Fibroblast of lung (primary cell): ENCODE data around the gene CCKAR. TPM values are rescaled to one million over a fixed set of nuclear protein-coding genes. Genes with fewer than 3 reads are reported as not detected.

Source experiments
- DNase-seq, 2 donors: peaks; one replicate each; pipeline versions ENCODE4 v3.0.0 to v3.0.0-alpha.2; 2010; ENCODE audit warnings: low read depth in 2 of 2
- H2AFZ ChIP-seq: 2 replicates; pipeline ENCODE4 v1.5.1; 2012; ENCODE audit warnings: low read length, control low read depth, inconsistent platforms
- H3K27ac ChIP-seq: 2 replicates; pipeline ENCODE4 v1.5.1; 2011; ENCODE audit warnings: low read length, control low read depth; ENCODE audit not compliant: insufficient read depth
- H3K27me3 ChIP-seq: 2 replicates; pipeline ENCODE4 v1.5.1; 2011; ENCODE audit warnings: mild to moderate bottlenecking, low read length; ENCODE audit not compliant: control insufficient read depth, insufficient read depth
- H3K36me3 ChIP-seq: 2 replicates; pipeline ENCODE4 v1.5.1; 2011; ENCODE audit warnings: low read length; ENCODE audit not compliant: control insufficient read depth, insufficient read depth
- H3K4me1 ChIP-seq: 2 replicates; pipeline ENCODE4 v1.5.1; 2011; ENCODE audit warnings: low read length; ENCODE audit not compliant: control insufficient read depth, insufficient read depth; ENCODE audit errors: extremely low read depth
- H3K4me2 ChIP-seq: 2 replicates; pipeline ENCODE4 v1.5.1; 2011; ENCODE audit warnings: low read length, control low read depth; ENCODE audit not compliant: insufficient read depth; ENCODE audit errors: extremely low read depth
- H3K4me3 ChIP-seq, 4 experiments: fragments of 200-600 bp in 1 of 4; sonication (generic) in 1 of 4; replicated peaks in 1 of 4; 2 replicates each; pipeline ENCODE4 v1.5.1; 2011 to 2016; ENCODE audit warnings: low read length in 4 of 4, low read depth in 3 of 4, mild to moderate bottlenecking in 3 of 4, control low read depth in 2 of 4, inconsistent platforms in 1 of 4, mixed read lengths in 1 of 4; ENCODE audit not compliant: insufficient read depth in 1 of 4; ENCODE audit errors: control extremely low read depth in 1 of 4
- H3K79me2 ChIP-seq: 2 replicates; pipeline ENCODE4 v1.5.1; 2012; ENCODE audit warnings: mild to moderate bottlenecking, low read length, inconsistent platforms; ENCODE audit not compliant: control insufficient read depth, insufficient read depth
- H3K9ac ChIP-seq: 2 replicates; pipeline ENCODE4 v1.5.1; 2011; ENCODE audit warnings: mild to moderate bottlenecking, low read length, control low read depth; ENCODE audit not compliant: insufficient read depth
- H3K9me3 ChIP-seq: 2 replicates; pipeline ENCODE4 v1.5.1; 2012; ENCODE audit warnings: low read depth, low read length; ENCODE audit not compliant: control insufficient read depth, insufficient read depth
- H4K20me1 ChIP-seq: 2 replicates; pipeline ENCODE4 v1.5.1; 2011; ENCODE audit warnings: low read length; ENCODE audit not compliant: control insufficient read depth, insufficient read depth; ENCODE audit errors: extremely low read depth
- EZH2 ChIP-seq: IDR thresholded peaks from 2 replicates; pipeline ENCODE4 v1.5.1; 2012; ENCODE audit warnings: low read length, control low read depth, mild to moderate bottlenecking; ENCODE audit errors: missing control alignments
- polyA plus RNA-seq, 2 donors: library from polyadenylated mRNA; depleted of rRNA in 1 of 2; stranded (reverse) in 1 of 2; unstranded in 1 of 2; fragments of >200 nt; gene quantifications; 2 replicates each; pipeline ENCODE4 v1.2.1, GENCODE V29; 2011 to 2012; ENCODE audit warnings: missing spikeins in 1 of 2
- total RNA-seq: library from RNA; depleted of rRNA; stranded (reverse); fragments of >200 nt; gene quantifications from 2 replicates; pipeline ENCODE4 v1.2.1, GENCODE V29; 2014
- TF ChIP-seq, protein P1 (sequence below), 2 donors: IDR thresholded peaks in 1 of 2; conservative IDR thresholded peaks in 1 of 2; 1 replicate in 1 of 2; 2 replicates in 1 of 2; pipeline ENCODE4 v1.5.1; 2011 to 2012; ENCODE audit warnings: low read length in 2 of 2, control low read depth in 1 of 2, inconsistent platforms in 1 of 2, low read depth in 1 of 2, mild to moderate bottlenecking in 1 of 2

CCKAR gene
- total and polyA plus RNA-seq, 2 donors (not counting 1 experiment from before 2014, with no cell fraction given) = 0.59 to 0.83 TPM

DNA sequence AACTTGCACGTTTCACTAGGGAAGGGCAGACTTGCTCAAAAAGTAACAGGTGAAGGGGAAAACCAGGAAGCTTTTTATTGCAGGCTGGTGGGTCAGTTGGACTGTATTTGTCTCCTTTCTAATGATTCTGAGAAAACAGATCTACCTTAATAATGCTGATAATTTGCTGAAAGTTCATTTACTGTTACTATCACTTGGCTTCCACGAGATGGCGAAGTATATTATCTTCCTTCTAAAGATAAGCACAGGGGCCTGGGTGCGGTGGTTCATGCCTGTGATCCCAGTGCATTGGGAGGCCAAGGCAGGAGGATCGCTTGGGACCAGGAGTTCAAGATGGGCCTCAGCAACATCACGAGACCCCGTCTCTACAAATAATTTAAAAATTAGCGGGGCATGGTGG, 16.4 kb downstream of the CCKAR start:
- no peaks in the 10 kb centered on the region for H3K36me3 ChIP-seq

DNA sequence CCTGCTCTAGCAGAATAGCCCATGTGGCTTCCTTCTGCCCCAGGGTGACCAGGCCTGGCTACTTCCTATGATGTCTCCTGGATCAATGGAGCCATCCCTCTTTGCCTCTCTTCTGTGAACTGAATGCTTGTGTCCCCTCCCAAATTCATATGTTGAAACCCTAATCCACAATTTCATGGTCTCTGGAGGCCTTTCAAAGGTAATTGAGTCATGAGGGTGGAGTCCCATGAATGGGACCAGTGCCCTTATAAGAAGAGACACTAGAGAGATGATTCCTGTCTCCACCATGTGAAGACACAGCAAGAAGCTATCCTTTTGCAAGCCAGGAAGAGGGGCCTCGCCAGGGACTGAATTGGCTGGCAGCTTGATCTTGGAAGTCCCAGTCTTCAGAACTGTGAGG, 18.4 kb downstream of the CCKAR start:
- H3K36me3 ChIP-seq = no peaks in the 10 kb centered on the region
- H3K9me3 ChIP-seq = no peaks in the 10 kb centered on the region
- DNase-seq = no peak

More for the DNA sequence above, 16.4 kb downstream of the CCKAR start:
- Histone ChIP-seq H4K20me1 (no peaks in the 10 kb centered on the region), H3K9ac (no peak overlapping the region), H3K27ac (no peak overlapping the region), H3K4me2 (no peak overlapping the region), H3K4me3 (no peak overlapping the region), H3K79me2 (no peaks in the 10 kb centered on the region), H3K9me3 (no peaks in the 10 kb centered on the region), H3K27me3 (no peaks in the 10 kb centered on the region), H2AFZ (no peak overlapping the region), H3K4me1 (no peaks in the 10 kb centered on the region)
- TF ChIP-seq EZH2 = no peak
- TF ChIP-seq, protein P1, sequence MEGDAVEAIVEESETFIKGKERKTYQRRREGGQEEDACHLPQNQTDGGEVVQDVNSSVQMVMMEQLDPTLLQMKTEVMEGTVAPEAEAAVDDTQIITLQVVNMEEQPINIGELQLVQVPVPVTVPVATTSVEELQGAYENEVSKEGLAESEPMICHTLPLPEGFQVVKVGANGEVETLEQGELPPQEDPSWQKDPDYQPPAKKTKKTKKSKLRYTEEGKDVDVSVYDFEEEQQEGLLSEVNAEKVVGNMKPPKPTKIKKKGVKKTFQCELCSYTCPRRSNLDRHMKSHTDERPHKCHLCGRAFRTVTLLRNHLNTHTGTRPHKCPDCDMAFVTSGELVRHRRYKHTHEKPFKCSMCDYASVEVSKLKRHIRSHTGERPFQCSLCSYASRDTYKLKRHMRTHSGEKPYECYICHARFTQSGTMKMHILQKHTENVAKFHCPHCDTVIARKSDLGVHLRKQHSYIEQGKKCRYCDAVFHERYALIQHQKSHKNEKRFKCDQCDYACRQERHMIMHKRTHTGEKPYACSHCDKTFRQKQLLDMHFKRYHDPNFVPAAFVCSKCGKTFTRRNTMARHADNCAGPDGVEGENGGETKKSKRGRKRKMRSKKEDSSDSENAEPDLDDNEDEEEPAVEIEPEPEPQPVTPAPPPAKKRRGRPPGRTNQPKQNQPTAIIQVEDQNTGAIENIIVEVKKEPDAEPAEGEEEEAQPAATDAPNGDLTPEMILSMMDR (conservative IDR thresholded peaks at IDR 0.05 in 1 of 2, IDR thresholded peaks at IDR 0.05 in 1 of 2; ENCODE audit: low read depth in 1 of 2, low read length in 2 of 2) = no peak
- no peak for DNase-seq

GRCh38 chr4:26468977-26469376, 21.3 kb downstream of the CCKAR start:
- TF ChIP-seq, protein P1 (conservative IDR thresholded peaks at IDR 0.05 in 1 of 2, IDR thresholded peaks at IDR 0.05 in 1 of 2; ENCODE audit: low read depth in 1 of 2, low read length in 2 of 2) = no peak
- no peak for TF ChIP-seq EZH2
- no peak overlapping the region for H3K9ac ChIP-seq
- H3K36me3 ChIP-seq = no peaks in the 10 kb centered on the region
- no peaks in the 10 kb centered on the region for H3K9me3 ChIP-seq
- no peak overlapping the region for H3K4me2 ChIP-seq
- no peak for DNase-seq
- H3K27me3 ChIP-seq = no peaks in the 10 kb centered on the region
- no peaks in the 10 kb centered on the region for H3K4me1 ChIP-seq
- H3K27ac ChIP-seq = no peak overlapping the region
- no peak overlapping the region for H2AFZ ChIP-seq
- H3K4me3 ChIP-seq = no peak overlapping the region
- H4K20me1 ChIP-seq = no peaks in the 10 kb centered on the region
- H3K79me2 ChIP-seq = no peaks in the 10 kb centered on the region

More for the DNA sequence above, 18.4 kb downstream of the CCKAR start:
- Histone ChIP-seq H3K4me1 (no peaks in the 10 kb centered on the region), H3K79me2 (no peaks in the 10 kb centered on the region), H3K27ac (no peak overlapping the region), H3K4me3 (no peak overlapping the region), H3K27me3 (no peaks in the 10 kb centered on the region), H3K9ac (no peak overlapping the region), H4K20me1 (no peaks in the 10 kb centered on the region), H2AFZ (no peak overlapping the region), H3K4me2 (no peak overlapping the region)
- TF ChIP-seq EZH2 = no peak
- TF ChIP-seq, protein P1 (conservative IDR thresholded peaks at IDR 0.05 in 1 of 2, IDR thresholded peaks at IDR 0.05 in 1 of 2; ENCODE audit: low read depth in 1 of 2, low read length in 2 of 2) = no peak
